ENCODE results near the gene PLBD1.

DNA sequence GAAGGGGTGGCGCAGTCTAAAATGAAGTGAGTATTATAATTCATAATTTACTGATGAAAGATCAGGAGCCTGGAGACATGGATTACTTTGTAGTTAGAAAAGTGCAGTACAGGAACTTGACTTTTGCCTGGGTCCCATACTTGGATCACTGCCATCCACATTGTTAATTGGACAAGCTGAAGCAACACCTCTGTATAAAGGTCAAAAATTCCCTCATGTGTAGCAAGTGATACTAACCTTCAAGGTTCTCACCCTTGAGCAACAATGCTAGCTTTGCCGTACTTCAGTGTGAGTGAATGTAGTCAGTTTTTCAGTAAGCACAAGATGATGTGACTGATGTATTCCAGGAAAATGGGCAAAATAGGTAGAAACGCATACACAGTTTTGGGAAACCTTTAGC lies 44.6 kb upstream of the PLBD1 start:
- TF ChIP-seq CTCF (IDR thresholded peaks at IDR 0.05; ENCODE audit: low read depth, low read length) (no peak), POLR2A (IDR thresholded peaks at IDR 0.05; ENCODE audit: extremely low read depth, insufficient read length) (no peak)
- TF ChIP-seq, protein P1, sequence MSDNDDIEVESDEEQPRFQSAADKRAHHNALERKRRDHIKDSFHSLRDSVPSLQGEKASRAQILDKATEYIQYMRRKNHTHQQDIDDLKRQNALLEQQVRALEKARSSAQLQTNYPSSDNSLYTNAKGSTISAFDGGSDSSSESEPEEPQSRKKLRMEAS (IDR thresholded peaks at IDR 0.05; ENCODE audit: low read depth, low read length), result no peak

Measured in NB4 (cell line).